Measurements from ENCODE around the gene ZNF296. TPM values are rescaled to one million over a fixed set of nuclear protein-coding genes. Genes with fewer than 3 reads are reported as not detected.

The ZNF296 gene
- total and polyA plus RNA-seq, 2 of the 13 experiments (the other 11 are each of a cell fraction or from before 2014, with no cell fraction given): 0.26 to 0.62 TPM

DNA sequence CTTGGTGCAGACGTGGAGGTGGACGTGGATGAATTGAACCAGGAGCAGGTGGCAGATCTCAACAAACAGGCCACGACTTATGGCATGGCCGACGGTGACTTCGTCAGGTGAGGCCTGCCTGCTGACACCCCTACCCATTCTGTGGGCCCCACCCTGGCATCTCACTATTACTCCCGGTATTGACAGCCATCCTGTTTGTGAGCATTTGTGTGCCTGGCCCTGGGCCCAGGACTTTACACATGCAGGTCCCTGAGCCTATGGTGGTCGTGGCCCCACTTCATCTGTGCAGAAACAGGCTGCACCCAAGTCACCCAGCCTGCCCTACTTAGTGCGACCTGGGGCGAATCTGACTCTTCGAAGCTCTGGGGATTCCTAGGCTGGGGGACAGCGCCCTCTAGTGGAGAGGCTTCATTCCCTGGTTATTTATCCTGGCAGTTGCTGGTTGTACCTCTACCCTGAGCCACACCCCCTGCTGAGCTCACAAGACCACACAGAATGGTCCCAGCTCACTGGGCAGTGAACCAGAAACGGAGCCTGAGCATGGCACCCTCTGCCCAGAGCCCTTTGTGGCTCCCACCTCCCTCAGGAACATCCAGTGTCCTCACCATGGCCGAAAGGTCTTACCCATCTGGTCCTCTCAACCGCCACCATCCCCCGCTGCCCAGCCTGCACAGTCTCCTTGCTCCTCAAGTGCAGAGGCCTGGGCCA is 16.9 kb downstream of the ZNF296 start (continued):
- TF ChIP-seq, protein P1, sequence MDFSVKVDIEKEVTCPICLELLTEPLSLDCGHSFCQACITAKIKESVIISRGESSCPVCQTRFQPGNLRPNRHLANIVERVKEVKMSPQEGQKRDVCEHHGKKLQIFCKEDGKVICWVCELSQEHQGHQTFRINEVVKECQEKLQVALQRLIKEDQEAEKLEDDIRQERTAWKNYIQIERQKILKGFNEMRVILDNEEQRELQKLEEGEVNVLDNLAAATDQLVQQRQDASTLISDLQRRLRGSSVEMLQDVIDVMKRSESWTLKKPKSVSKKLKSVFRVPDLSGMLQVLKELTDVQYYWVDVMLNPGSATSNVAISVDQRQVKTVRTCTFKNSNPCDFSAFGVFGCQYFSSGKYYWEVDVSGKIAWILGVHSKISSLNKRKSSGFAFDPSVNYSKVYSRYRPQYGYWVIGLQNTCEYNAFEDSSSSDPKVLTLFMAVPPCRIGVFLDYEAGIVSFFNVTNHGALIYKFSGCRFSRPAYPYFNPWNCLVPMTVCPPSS (IDR thresholded peaks at IDR 0.05): no peak
- no peak for TF ChIP-seq PCBP1 (IDR thresholded peaks at IDR 0.05; ENCODE audit: borderline replicate concordance, low read depth, low read length)
- TF ChIP-seq KLF9 (CRISPR knock-in tag; IDR thresholded peaks at IDR 0.05; ENCODE audit: low read depth): no peak
- no peak for TF ChIP-seq RBM39 (IDR thresholded peaks at IDR 0.05; ENCODE audit: low read depth, low read length, poor library complexity, severe bottlenecking)
- no peak for TF ChIP-seq PHF21A (CRISPR knock-in tag; IDR thresholded peaks at IDR 0.05)
- no peak for TF ChIP-seq CHCHD3 (CRISPR knock-in tag; IDR thresholded peaks at IDR 0.05)
- no peak for TF ChIP-seq PHF20 (CRISPR knock-in tag; IDR thresholded peaks at IDR 0.05)
- TF ChIP-seq SAFB2 (CRISPR knock-in tag; IDR thresholded peaks at IDR 0.05; ENCODE audit: borderline replicate concordance, low read depth): no peak
- TF ChIP-seq JDP2 (CRISPR knock-in tag; IDR thresholded peaks at IDR 0.05; ENCODE audit: borderline replicate concordance): no peak
- no peak for TF ChIP-seq ADNP (CRISPR knock-in tag; IDR thresholded peaks at IDR 0.05)
- TF ChIP-seq, protein P2, sequence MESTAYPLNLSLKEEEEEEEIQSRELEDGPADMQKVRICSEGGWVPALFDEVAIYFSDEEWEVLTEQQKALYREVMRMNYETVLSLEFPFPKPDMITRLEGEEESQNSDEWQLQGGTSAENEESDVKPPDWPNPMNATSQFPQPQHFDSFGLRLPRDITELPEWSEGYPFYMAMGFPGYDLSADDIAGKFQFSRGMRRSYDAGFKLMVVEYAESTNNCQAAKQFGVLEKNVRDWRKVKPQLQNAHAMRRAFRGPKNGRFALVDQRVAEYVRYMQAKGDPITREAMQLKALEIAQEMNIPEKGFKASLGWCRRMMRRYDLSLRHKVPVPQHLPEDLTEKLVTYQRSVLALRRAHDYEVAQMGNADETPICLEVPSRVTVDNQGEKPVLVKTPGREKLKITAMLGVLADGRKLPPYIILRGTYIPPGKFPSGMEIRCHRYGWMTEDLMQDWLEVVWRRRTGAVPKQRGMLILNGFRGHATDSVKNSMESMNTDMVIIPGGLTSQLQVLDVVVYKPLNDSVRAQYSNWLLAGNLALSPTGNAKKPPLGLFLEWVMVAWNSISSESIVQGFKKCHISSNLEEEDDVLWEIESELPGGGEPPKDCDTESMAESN (CRISPR knock-in tag; conservative IDR thresholded peaks at IDR 0.05): no peak
- no peak for TF ChIP-seq ATF1 (CRISPR knock-in tag; IDR thresholded peaks at IDR 0.05)
- TF ChIP-seq MAZ (IDR thresholded peaks at IDR 0.05; ENCODE audit: borderline replicate concordance, low read depth, low read length): 0 out of 2 replicates have a peak, but pooled peaks have one; percentile 19
- TF ChIP-seq MAZ (CRISPR knock-in tag; IDR thresholded peaks at IDR 0.05; ENCODE audit: low read depth): no peak
- peak; percentile 30; the same call in 1 of the 2 replicates for TF ChIP-seq PHF8 (CRISPR knock-in tag; IDR thresholded peaks at IDR 0.05)
- TF ChIP-seq FOSL2 (CRISPR knock-in tag; IDR thresholded peaks at IDR 0.05): 0 out of 2 replicates have a peak, but pooled peaks have one; percentile 13
- TF ChIP-seq, protein P3, sequence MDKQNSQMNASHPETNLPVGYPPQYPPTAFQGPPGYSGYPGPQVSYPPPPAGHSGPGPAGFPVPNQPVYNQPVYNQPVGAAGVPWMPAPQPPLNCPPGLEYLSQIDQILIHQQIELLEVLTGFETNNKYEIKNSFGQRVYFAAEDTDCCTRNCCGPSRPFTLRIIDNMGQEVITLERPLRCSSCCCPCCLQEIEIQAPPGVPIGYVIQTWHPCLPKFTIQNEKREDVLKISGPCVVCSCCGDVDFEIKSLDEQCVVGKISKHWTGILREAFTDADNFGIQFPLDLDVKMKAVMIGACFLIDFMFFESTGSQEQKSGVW (CRISPR knock-in tag; IDR thresholded peaks at IDR 0.05; ENCODE audit: borderline replicate concordance): no peak
- TF ChIP-seq FOXC1 (CRISPR knock-in tag; IDR thresholded peaks at IDR 0.05; ENCODE audit: borderline replicate concordance): no peak
- no peak for TF ChIP-seq MATR3 (CRISPR knock-in tag; IDR thresholded peaks at IDR 0.05)
- no peak for TF ChIP-seq ZNF766 (CRISPR knock-in tag; IDR thresholded peaks at IDR 0.05; ENCODE audit: borderline replicate concordance)
- TF ChIP-seq ZFP37 (CRISPR knock-in tag; IDR thresholded peaks at IDR 0.05; ENCODE audit: borderline replicate concordance): no peak
- no peak for TF ChIP-seq SNAPC5 (CRISPR knock-in tag; IDR thresholded peaks at IDR 0.05; ENCODE audit: borderline replicate concordance)
- TF ChIP-seq CHD2 (IDR thresholded peaks at IDR 0.05; ENCODE audit: low read depth, low read length): no peak
- TF ChIP-seq BRD4 (CRISPR knock-in tag; IDR thresholded peaks at IDR 0.05): no peak
- no peak for TF ChIP-seq CC2D1A (CRISPR knock-in tag; IDR thresholded peaks at IDR 0.05)
